ENCODE results near the gene NT5DC4. TPM values are rescaled to one million over a fixed set of nuclear protein-coding genes. Genes with fewer than 3 reads are reported as not detected.

NT5DC4 gene
- total RNA-seq, 1 donor from 2014 or later = not detected

DNA sequence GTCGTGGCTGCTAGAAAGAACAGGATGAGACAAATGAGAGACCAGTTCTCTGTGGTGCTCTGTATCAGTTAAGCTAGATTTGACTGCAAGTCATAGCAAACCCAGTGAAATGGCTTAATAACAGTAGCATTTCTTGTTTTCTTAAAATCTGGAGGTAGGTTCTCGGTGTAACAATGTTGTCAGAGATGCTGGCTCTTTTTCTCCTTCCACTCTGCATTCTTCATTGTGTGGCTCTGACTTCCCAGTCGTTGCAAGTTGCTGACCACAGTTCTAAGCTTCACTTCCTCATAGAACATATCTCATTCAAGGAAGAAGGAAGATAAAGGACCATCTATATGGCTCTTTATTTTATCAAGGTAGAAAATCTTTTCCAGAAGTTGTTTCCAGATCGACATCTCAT lies 51.5 kb downstream of the NT5DC4 start:
- ATAC-seq (ENCODE audit: poor library complexity) = no peak
- intact Hi-C loops (cut with DNase I) = no loop called here
- DNase-seq = no peak

DNA sequence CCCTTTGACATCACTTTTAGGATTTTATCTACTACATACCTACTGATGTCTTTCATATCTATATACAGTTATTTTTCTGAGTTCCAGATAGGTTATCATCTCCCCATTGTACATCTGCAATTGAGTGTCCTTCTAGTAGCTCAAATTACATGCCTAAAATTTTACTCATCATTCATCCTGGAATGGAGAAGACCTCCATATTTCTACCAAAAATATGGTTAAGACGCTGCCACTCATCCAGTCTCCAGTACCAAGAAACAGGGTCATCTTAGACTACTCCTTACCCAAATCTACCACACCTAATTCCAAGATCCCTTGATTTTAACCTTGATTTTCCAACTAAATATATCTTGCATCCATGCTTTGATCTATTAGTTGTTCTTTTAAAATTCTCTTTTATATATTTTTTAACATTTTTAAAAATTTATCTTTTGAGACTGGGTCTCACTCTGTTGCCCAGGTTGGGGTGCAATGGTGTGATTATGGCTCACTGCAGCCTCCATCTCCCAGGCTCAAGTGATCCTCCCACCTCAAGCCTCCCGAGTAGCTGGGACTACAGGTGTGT lies 52.2 kb downstream of the NT5DC4 start:
- DNase-seq (no peak), ATAC-seq (ENCODE audit: poor library complexity) (no peak)
- intact Hi-C loops (cut with DNase I) = no loop called here

DNA sequence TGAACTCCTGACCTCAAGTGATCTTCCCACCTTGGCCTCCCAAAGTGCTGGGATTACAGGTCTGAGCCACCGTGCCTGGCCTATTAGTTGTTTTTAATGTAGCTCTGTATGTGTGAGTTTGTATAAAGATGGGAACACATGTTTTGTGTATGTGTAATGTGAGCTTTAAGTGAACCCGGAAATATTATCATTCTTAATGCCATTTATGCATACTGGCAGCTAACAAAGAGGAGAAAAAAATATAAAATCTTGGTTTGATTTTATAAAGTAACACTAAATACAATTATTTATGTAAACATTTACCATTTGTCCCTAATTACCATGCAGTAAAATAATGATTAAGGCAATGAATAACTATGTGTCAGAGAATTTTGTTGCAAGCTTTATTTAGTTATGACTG lies 52.7 kb downstream of the NT5DC4 start:
- ATAC-seq (ENCODE audit: poor library complexity) (no peak), DNase-seq (no peak)
- intact Hi-C loops (cut with DNase I) = no loop called here

DNA sequence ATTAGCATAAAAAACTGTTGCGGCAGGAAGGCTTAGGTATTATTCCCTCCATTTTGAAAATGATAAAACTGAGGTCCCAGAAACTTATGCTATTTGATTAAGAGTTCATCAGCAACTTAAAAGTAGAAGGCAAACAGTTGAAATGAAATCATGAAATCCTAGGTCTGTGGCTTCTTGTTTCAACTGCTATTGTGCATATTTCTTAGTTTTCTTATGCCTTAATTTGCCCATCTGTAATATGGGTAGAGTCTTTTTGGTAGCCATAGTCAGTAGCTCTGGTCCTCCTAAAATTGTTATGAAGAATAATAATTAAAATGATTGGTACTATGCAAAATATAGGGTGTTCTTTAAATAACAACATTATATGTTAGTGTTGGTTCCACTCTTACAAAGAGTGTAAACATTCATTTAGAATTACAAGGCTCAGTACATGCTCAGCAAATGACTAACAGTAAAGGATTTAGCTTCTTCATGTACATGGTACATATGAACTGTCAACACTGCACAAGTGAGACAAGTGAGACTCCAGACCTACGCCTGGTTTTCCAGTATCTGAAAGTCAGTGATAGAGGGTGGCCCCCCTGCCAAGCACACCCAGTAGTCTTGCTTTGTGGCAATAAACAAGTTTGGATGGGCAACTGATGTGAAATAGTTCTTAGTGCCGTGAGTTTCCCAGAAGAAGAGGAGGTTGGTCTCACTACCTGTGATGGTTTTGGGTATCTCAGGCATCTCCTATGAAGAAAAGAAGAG lies 53.9 kb downstream of the NT5DC4 start:
- DNase-seq (no peak), ATAC-seq (ENCODE audit: poor library complexity) (no peak)
- intact Hi-C loops (cut with DNase I) = no loop called here

GRCh38 chr2:112776113-112776512 lies 55.3 kb downstream of the NT5DC4 start:
- intact Hi-C loops (cut with DNase I) = no loop called here
- ATAC-seq (ENCODE audit: poor library complexity) (no peak), DNase-seq (no peak)

DNA sequence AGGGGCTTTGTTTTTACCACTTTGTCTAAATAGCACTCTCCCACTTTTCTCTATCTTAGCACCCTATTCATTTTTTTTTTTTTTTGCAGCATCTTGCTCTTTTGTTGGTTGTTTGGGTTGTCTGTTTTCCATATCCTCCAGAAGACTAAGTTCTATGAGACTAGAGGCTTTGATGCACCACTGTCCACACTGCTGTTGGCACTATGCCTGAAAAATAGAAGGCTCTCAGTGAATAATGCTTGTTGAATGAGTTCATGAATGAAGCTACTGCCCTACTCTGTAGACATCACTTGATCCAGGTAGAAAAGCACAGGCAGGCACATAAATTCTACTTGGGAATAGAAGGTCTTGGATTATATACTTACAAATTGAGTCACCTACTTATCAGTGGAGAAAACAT lies 56.2 kb downstream of the NT5DC4 start:
- DNase-seq (no peak), ATAC-seq (ENCODE audit: poor library complexity) (no peak)
- intact Hi-C loops (cut with DNase I) = no loop called here

DNA sequence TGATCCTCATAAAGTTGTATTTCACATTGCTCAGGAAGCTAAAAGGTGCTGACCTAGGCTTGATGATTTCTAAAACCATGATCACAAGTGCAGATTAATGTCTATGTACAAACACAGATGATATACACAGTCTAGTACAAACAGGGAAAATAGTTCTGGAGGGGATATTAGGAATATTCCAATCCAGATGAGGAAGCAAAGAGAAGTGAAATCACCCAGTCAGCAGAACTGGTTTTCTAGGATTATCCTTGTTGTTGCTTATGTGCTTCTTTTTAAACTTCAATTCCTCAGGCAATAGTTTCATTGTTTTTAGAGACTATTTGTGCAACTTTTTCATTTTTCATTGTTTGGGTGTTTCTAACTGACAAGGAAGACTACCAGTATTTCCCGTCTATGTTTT lies 58.8 kb downstream of the NT5DC4 start:
- no peak for DNase-seq
- intact Hi-C loops (cut with DNase I) = no loop called here

DNA sequence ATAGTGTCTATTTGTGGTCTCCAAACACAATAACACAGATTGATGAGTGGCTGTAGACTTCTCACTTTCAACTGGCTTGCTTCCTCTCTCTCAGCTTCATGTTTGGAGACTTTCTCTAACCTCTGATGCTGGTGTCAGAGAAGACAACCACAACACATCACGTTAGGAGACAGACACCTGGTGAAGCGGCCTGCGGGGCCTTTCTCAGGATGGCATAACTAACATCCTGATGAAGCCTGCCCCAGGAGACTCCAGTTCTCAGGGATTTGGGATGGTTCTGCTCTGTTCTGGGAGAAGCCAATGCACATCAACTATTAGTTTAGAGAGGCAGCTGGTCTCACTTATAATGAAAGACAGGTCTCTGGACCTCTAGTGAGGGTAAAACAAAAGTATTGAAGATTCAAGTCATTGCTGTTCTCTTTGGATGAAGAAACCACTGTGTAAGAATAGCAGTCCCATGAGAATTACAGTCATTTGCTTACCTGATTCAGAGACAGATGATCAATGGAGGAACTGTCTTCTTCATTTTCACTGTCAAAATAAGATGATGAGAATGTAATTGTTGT lies 61.5 kb downstream of the NT5DC4 start:
- no peak for DNase-seq
- intact Hi-C loops (cut with DNase I) = no loop called here
- no peak for ATAC-seq (ENCODE audit: poor library complexity)

More for the DNA sequence above, 58.8 kb downstream of the NT5DC4 start:
- ATAC-seq (ENCODE audit: poor library complexity) = no peak

DNA sequence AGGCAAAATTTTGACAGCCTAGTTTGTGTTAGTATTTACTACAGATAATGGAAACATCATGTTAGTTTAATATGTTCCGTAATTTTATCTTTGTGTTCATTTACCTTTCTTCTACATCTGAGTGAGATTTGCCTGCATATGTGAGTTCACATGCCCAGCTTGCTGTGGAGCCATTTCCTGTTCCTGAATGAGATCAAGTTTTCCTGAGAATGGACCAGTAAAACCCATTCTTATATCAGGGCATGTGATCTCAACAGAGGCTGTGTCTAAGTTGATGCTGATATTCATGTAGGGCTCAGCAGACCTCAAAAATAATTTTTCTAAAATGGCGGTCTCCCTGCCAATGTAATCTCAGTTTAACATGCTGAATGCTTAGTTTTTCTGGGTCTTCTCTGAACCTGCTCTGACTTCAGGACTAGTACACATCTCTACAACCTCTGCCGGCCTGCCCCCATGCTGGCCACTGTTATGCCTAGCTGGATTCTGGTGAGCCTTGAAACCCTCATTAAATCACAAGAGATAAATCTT lies 62.4 kb downstream of the NT5DC4 start:
- intact Hi-C loops (cut with DNase I) = no loop called here
- no peak for DNase-seq
- no peak for ATAC-seq (ENCODE audit: poor library complexity)

- intact Hi-C loops (cut with DNase I) = no loop called here
- no peak for ATAC-seq (ENCODE audit: poor library complexity)
- DNase-seq = no peak
Measured at GRCh38 chr2:112784199-112785189, 63.7 kb downstream of the NT5DC4 start, which contains the start of gene IL1A. IL1A (minus strand) TSS chr2:112784493; CDS start chr2:112783770, 723 bp downstream.

- DNase-seq (no peak), ATAC-seq (ENCODE audit: poor library complexity) (no peak)
- intact Hi-C loops (cut with DNase I) = no loop called here
Measured at GRCh38 chr2:112787294-112787693, 66.5 kb downstream of the NT5DC4 start.

DNA sequence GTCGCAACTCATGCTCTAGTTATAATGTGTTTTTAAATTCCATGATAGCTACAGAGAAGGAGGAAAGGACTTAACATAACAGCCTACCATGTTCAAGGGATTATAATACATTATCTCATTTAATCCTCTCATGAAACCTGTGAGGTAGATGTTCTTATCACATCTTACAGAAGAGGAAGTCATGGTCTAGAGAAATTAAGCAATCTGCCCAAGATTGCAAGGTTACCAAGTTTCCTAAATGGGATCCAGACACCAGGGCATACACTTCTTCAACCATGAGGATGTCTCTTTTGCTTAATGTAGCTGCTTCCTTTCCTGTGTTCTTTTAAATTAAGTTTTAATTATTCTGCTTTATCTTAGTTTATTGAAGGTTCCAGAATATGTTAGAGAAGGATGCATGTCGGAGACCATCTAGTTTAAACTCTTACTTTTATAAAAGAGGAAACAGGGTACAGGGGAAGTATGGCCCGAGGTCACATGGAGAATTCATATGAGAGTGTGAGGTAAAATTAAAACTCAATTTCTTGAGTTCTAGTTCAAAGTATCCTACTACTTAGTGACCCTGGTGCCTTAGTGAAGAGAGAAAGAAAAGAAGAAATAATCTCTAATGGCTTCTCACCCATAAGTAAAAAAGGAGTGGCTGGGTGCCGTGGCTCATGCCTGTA lies 67.0 kb downstream of the NT5DC4 start:
- no peak for ATAC-seq (ENCODE audit: poor library complexity)
- intact Hi-C loops (cut with DNase I) = no loop called here
- DNase-seq = no peak

DNA sequence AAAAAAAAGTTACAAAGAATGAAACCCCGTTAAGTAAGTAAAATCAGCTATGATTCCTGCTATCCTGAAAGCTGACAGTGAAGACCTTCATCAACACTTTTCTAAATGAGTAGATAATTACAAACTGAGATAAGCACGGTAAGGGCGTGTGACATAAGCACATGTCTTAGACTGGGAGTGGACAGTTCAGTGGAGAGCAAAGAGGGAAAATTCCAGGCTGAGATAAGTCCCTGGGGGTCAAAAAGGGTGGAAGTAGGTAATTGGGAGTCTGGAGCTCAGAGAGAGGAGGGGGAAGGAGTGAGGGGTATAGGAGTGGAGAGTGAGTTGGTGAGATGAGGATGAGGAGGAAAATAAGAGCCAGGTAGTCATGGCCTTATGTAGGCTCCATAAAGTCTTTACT lies 67.8 kb downstream of the NT5DC4 start:
- intact Hi-C loops (cut with DNase I) = no loop called here
- DNase-seq (no peak), ATAC-seq (ENCODE audit: poor library complexity) (no peak)

Other genes starting within 250 kb of the NT5DC4 start
- gene TTL, start 238.9 kb upstream of the NT5DC4 start, total RNA-seq = 47.9 TPM
- gene POLR1B, start 178.6 kb upstream of the NT5DC4 start, total RNA-seq = 9.1 TPM
- gene CHCHD5, start 136.4 kb upstream of the NT5DC4 start, total RNA-seq = 18.7 TPM
- gene SLC20A1, start 75.1 kb upstream of the NT5DC4 start, total RNA-seq = 9.7 TPM
- gene CKAP2L, start 43.6 kb downstream of the NT5DC4 start, total RNA-seq = 0.30 TPM
- gene IL1A, start 63.5 kb downstream of the NT5DC4 start, total RNA-seq = not detected
- 0.30 TPM for gene IL1B, start 115.8 kb downstream of the NT5DC4 start, total RNA-seq
- gene IL37, start 190.1 kb downstream of the NT5DC4 start, total RNA-seq = not detected

All from Right ventricle myocardium superior (tissue), 1 donor.